Nephron progenitor cell (in vitro differentiated cells): ENCODE data around the gene AAR2.

Source experiments
- DNase-seq: peaks from one replicate; pipeline ENCODE4 v3.0.0; 2021
- H3K27ac Mint-ChIP-seq: 2 replicates; pipeline ENCODE4 v1.8.0; 2021; ENCODE audit warnings: mild to moderate bottlenecking, moderate library complexity, mixed read lengths
- H3K27me3 Mint-ChIP-seq: 2 replicates; pipeline ENCODE4 v1.8.0; 2021; ENCODE audit warnings: mild to moderate bottlenecking, low read depth, mixed read lengths; ENCODE audit not compliant: poor library complexity
- H3K36me3 Mint-ChIP-seq: 2 replicates; pipeline ENCODE4 v1.8.0; 2021; ENCODE audit warnings: low read depth, mixed read lengths
- H3K4me1 Mint-ChIP-seq: 2 replicates; pipeline ENCODE4 v1.8.0; 2021; ENCODE audit warnings: mixed read lengths
- H3K4me3 Mint-ChIP-seq: 2 replicates; pipeline ENCODE4 v1.8.0; 2021; ENCODE audit warnings: mild to moderate bottlenecking, moderate library complexity, mixed read lengths
- H3K9me3 Mint-ChIP-seq: 2 replicates; pipeline ENCODE4 v1.8.0; 2021; ENCODE audit warnings: mild to moderate bottlenecking, moderate library complexity, mixed read lengths
- TF ChIP-seq, protein P1 (sequence below): fragments of 200-600 bp; sonication (generic); IDR thresholded peaks from 2 replicates; pipeline ENCODE4 v1.5.0; 2021; ENCODE audit warnings: antibody characterized with exemption

Gene AAR2

DNA sequence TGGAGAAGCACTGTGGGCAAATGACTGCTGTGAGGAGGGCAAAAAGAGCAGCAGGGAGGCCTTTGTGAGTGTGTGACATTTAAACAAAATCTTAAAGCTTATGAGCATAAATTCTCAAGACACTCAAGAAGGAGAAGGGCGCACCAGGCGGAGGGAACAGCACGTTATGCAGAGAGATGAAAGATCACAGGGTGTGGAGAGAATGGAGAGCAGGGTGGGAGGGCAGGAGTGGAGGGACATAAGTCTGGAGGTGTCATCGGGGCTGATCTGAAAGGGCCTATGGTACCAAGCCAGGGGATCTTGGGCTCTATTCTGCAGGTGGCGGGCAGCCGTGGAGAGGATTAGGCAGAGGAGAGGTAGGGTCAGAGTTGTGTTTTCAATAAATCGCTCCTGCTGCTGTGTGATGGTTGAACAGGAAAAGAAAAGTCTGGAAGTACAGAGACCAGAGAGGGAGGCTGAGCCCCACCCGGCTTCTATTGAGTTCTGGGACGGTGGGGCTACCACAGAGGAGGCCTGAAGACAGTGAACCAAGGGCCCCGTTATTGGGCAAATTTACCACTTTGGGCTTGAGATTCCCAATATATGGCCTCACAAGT, 45.6 kb downstream of the AAR2 start:
- TF ChIP-seq, protein P1, sequence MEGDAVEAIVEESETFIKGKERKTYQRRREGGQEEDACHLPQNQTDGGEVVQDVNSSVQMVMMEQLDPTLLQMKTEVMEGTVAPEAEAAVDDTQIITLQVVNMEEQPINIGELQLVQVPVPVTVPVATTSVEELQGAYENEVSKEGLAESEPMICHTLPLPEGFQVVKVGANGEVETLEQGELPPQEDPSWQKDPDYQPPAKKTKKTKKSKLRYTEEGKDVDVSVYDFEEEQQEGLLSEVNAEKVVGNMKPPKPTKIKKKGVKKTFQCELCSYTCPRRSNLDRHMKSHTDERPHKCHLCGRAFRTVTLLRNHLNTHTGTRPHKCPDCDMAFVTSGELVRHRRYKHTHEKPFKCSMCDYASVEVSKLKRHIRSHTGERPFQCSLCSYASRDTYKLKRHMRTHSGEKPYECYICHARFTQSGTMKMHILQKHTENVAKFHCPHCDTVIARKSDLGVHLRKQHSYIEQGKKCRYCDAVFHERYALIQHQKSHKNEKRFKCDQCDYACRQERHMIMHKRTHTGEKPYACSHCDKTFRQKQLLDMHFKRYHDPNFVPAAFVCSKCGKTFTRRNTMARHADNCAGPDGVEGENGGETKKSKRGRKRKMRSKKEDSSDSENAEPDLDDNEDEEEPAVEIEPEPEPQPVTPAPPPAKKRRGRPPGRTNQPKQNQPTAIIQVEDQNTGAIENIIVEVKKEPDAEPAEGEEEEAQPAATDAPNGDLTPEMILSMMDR, result no peak
- H3K4me1 Mint-ChIP-seq, result no peaks in the 10 kb centered on the region
- peaks cover 3% of the 10 kb centered on the region for H3K9me3 Mint-ChIP-seq
- DNase-seq, result no peak
- no peaks in the 10 kb centered on the region for H3K36me3 Mint-ChIP-seq
- peaks cover 41% of the 10 kb centered on the region for H3K27me3 Mint-ChIP-seq
- H3K4me3 Mint-ChIP-seq, result no peak overlapping the region
- H3K27ac Mint-ChIP-seq, result no peak overlapping the region

DNA sequence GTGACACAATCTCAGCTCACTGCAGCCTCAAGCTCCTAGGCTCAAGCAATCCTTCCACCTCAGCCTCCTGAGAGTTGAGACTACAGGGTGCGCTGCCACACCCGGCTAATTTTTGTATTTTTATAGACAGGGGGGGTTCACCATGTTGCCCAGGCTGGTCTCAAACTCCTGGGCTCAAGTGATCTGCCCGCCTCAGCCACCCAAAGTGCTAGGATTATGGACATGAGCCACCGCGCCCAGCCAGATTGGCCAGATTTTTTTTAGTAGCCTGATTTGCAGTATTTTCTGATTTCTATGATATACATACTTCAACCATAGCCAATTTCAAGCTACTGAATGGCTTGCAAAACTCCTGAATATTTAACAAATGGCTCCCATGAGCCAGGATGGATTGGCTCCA, 48.5 kb downstream of the AAR2 start:
- TF ChIP-seq, protein P1, result no peak
- Mint-ChIP-seq H3K4me3 (no peak overlapping the region), H3K4me1 (no peaks in the 10 kb centered on the region), H3K27ac (no peak overlapping the region), H3K36me3 (no peaks in the 10 kb centered on the region), H3K27me3 (peaks cover 52% of the 10 kb centered on the region), H3K9me3 (peaks cover 13% of the 10 kb centered on the region)
- no peak for DNase-seq

- no peak overlapping the region for H3K4me3 Mint-ChIP-seq
- H3K27ac Mint-ChIP-seq, result no peak overlapping the region
- H3K36me3 Mint-ChIP-seq, result no peaks in the 10 kb centered on the region
- no peaks in the 10 kb centered on the region for H3K4me1 Mint-ChIP-seq
- TF ChIP-seq, protein P1, result no peak
- H3K27me3 Mint-ChIP-seq, result peaks cover 49% of the 10 kb centered on the region
- no peak for DNase-seq
- H3K9me3 Mint-ChIP-seq, result peaks cover 13% of the 10 kb centered on the region
Observed at GRCh38 chr20:36285746-36286447, 49.6 kb downstream of the AAR2 start.

DNA sequence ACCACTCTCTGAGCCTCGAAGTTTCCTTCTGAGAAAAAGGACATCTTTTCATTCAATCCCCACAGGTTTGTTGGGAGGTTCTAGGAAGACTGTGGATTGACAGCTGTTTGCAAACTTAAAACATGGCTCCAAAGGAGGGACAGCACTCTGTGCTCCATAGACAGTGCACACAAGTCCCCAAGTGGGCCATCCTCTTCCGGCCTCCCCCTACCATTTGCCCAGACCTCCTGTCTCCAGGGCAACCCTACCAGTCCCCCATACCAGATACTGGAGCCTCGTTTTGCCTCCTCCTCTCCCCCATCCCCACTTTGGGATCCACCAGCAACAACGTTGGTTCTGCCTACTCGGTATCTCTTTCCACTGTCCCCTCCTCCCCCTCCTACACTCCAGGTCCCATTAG, 61.4 kb downstream of the AAR2 start:
- no peaks in the 10 kb centered on the region for H3K9me3 Mint-ChIP-seq
- no peaks in the 10 kb centered on the region for H3K36me3 Mint-ChIP-seq
- H3K27ac Mint-ChIP-seq, result no peak overlapping the region
- TF ChIP-seq, protein P1, result no peak
- no peak overlapping the region for H3K4me3 Mint-ChIP-seq
- peaks cover 90% of the 10 kb centered on the region for H3K27me3 Mint-ChIP-seq
- H3K4me1 Mint-ChIP-seq, result no peaks in the 10 kb centered on the region
- no peak for DNase-seq

- TF ChIP-seq, protein P1, result no peak
- Mint-ChIP-seq H3K9me3 (no peaks in the 10 kb centered on the region), H3K4me3 (no peak overlapping the region), H3K27me3 (peaks cover 93% of the 10 kb centered on the region), H3K36me3 (no peaks in the 10 kb centered on the region), H3K27ac (no peak overlapping the region), H3K4me1 (no peaks in the 10 kb centered on the region)
- DNase-seq, result no peak
Observed at GRCh38 chr20:36298061-36298460, 61.8 kb downstream of the AAR2 start.
